ENCODE measurements around the gene TNFRSF12A. TPM values are rescaled to one million over a fixed set of nuclear protein-coding genes. Genes with fewer than 3 reads are reported as not detected.

TNFRSF12A gene
- total and polyA plus RNA-seq, 2 of the 4 experiments (the other 2 are of a cell fraction) = 103 to 304 TPM

- no peak for TF ChIP-seq RCOR1 (IDR thresholded peaks at IDR 0.05; ENCODE audit: insufficient replicate concordance, low read length)
These were observed 43.6 kb downstream of the TNFRSF12A start (continued) for GRCh38 chr16:3063625-3064386.

DNA sequence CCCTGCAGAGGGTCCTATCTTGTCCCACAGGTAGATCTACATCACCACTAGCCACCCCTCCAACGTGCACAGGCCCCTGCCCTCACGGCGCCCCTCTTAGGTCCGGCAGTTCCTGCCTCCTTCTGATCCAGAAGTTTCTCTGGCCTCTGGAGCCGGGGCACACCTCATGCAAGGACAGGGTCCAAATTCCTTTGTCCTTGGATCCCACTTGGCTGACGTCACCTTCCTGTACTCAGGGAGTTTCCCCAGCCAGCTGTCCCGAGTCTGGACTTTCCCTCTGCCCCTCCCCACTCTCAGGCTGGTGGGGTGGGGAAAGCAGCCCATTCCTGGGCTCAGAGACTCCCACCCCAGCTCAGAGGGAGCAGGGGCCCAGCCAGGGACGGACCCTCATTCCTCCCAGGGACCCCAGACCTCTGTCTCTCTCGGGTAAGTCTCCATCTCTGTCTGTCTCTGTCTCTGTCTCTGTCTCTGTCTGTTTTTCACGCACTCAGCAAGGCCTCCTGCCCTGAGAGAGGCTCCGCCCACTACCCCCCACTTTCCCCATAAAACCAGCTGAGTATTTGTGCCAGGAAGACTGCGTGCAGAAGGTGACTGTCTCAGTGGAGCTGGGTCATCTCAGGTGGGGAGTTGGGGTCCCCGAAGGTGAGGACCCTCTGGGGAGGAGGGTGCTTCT is 45.0 kb downstream of the TNFRSF12A start, which contains the start of gene IL32:
IL32 (plus strand) TSS at position 572 of the 673 bp plus-strand sequence. CDS start 172 bp downstream, outside the sequence.
- Histone ChIP-seq H3K56ac (ENCODE audit: extremely low read depth, insufficient read depth, low read length) (peak within 1 kb of the TSS; percentile 64), H3K9me3 (ENCODE audit: control insufficient read depth, insufficient read depth, low read length) (no peaks in the 10 kb centered on the region), H3K79me1 (ENCODE audit: low read depth in 1 of 2, low read length in 2 of 2) (peaks cover 6 to 19% of the 10 kb centered on the region in 2 experiments; a peak in 2 of 4 replicates), H3K27me3 (ENCODE audit: control insufficient read depth, insufficient read depth, low read length) (no peaks in the 10 kb centered on the region; the same call in 1 of the 2 replicates), H2BK20ac (ENCODE audit: low read depth, low read length) (peak within 1 kb of the TSS; percentile 82), H3K9me1 (ENCODE audit: insufficient read depth, low read length) (peaks cover 18% of the 10 kb centered on the region), H3K36me3 (ENCODE audit: control insufficient read depth, insufficient read depth, low read length) (no peaks in the 10 kb centered on the region), H2AK5ac (ENCODE audit: low read depth, low read length) (peak within 1 kb of the TSS; percentile 97), H4K20me1 (ENCODE audit: insufficient read depth, low read length) (no peaks in the 10 kb centered on the region), H3K4me2 (ENCODE audit: low read depth, low read length) (peak within 1 kb of the TSS; percentile 53), H2AK9ac (replicated peaks; ENCODE audit: low read depth, low read length, poor library complexity) (peak within 1 kb of the TSS; percentile 99), H4K5ac (ENCODE audit: low read depth, low read length) (peak within 1 kb of the TSS; percentile 81), H2BK5ac (ENCODE audit: low read depth, low read length, poor library complexity, severe bottlenecking) (peak within 1 kb of the TSS; percentile 80), H4K8ac (ENCODE audit: low read depth in 2 of 2, low read length in 2 of 2) (peak within 1 kb of the TSS; percentile 74 to 92), H3K14ac (replicated peaks; ENCODE audit: low read depth, low read length) (peak within 1 kb of the TSS; percentile 87), H3K27ac (ENCODE audit: insufficient read depth, low read length) (peak within 1 kb of the TSS; percentile 41; the same call in 1 of the 2 replicates), H3K4ac (ENCODE audit: low read depth, low read length) (peak within 1 kb of the TSS; percentile 81), H2BK15ac (ENCODE audit: low read depth, low read length) (peak within 1 kb of the TSS; percentile 96; the same call in 2 of the 3 replicates), H3K18ac (ENCODE audit: low read depth, low read length) (peak within 1 kb of the TSS; percentile 38), H2BK120ac (ENCODE audit: low read depth, low read length) (peak within 1 kb of the TSS; percentile 87), H3K9ac (ENCODE audit: low read depth, low read length) (peak within 1 kb of the TSS; percentile 55; the same call in 1 of the 2 replicates), H3K23ac (ENCODE audit: low read depth, low read length) (peak within 1 kb of the TSS; percentile 60), H3K4me3 (ENCODE audit: insufficient read depth, low read depth, low read length) (peak within 1 kb of the TSS; percentile 47; the same call in 1 of the 2 replicates), H2AFZ (replicated peaks; ENCODE audit: low read length, poor library complexity) (peak within 1 kb of the TSS; percentile 98), H3K4me1 (ENCODE audit: control insufficient read depth, insufficient read depth, low read length) (peaks cover 12% of the 10 kb centered on the region), H4K91ac (ENCODE audit: insufficient read depth, low read depth, low read length) (peak within 1 kb of the TSS; percentile 88)
- DNase-seq = peak; percentile 94
- ChIA-PET CTCF (no interaction called here), POLR2A (ENCODE audit: unreplicated experiment) (no interaction called here)
- ATAC-seq (ENCODE audit: low read depth) = peak; percentile 91
- in situ Hi-C loops (cut with MboI; ENCODE audit: low sequenced_read_pairs) (no loop called here), intact Hi-C loops (cut with micrococcal nuclease) (no loop called here), dilution Hi-C loops (cut with HindIII; ENCODE audit: low sequenced_read_pairs, unreplicated experiment) (no loop called here)
- WGBS, 2 experiments (ENCODE audit: extremely low coverage in 2 of 2, insufficient read length in 1 of 2) = 76% methylated on average over 4 of the region's 13 CpGs; no CpG with 5 or more reads in 1 of the 2 experiments
- no TSS peak for BruUV-seq (replicated peaks)
- TF ChIP-seq BHLHE40 (IDR thresholded peaks at IDR 0.05; ENCODE audit: low read depth, low read length) (no peak), POLR2A (IDR thresholded peaks at IDR 0.05; ENCODE audit: low read depth, low read length) (peak; percentile 70), MAFK (IDR thresholded peaks at IDR 0.05; ENCODE audit: low read depth, low read length) (no peak), SMC3 (IDR thresholded peaks at IDR 0.05; ENCODE audit: low read depth, low read length) (no peak), RFX5 (IDR thresholded peaks at IDR 0.05; ENCODE audit: low read depth, low read length) (no peak), MAZ (IDR thresholded peaks at IDR 0.05; ENCODE audit: borderline replicate concordance, low read depth, low read length) (peak; percentile 85; the same call in 1 of the 2 replicates), MXI1 (IDR thresholded peaks at IDR 0.05; ENCODE audit: borderline replicate concordance, low read depth, low read length) (no peak), RCOR1 (IDR thresholded peaks at IDR 0.05; ENCODE audit: insufficient replicate concordance, low read length) (no peak), CEBPB (IDR thresholded peaks at IDR 0.05; ENCODE audit: low read depth, low read length) (no peak), CHD1 (IDR thresholded peaks at IDR 0.05; ENCODE audit: low read depth, low read length) (no peak), RAD21 (IDR thresholded peaks at IDR 0.05; ENCODE audit: low read length) (no peak), USF2 (IDR thresholded peaks at IDR 0.05; ENCODE audit: low read depth, low read length) (peak; percentile 5; the same call in 1 of the 2 replicates)
- TF ChIP-seq, protein P1, sequence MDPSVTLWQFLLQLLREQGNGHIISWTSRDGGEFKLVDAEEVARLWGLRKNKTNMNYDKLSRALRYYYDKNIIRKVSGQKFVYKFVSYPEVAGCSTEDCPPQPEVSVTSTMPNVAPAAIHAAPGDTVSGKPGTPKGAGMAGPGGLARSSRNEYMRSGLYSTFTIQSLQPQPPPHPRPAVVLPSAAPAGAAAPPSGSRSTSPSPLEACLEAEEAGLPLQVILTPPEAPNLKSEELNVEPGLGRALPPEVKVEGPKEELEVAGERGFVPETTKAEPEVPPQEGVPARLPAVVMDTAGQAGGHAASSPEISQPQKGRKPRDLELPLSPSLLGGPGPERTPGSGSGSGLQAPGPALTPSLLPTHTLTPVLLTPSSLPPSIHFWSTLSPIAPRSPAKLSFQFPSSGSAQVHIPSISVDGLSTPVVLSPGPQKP (IDR thresholded peaks at IDR 0.05; ENCODE audit: borderline replicate concordance, low read depth, low read length) = no peak

Data from IMR-90 (cell line).